Measurements from ENCODE around the gene OR4E1.

DNA sequence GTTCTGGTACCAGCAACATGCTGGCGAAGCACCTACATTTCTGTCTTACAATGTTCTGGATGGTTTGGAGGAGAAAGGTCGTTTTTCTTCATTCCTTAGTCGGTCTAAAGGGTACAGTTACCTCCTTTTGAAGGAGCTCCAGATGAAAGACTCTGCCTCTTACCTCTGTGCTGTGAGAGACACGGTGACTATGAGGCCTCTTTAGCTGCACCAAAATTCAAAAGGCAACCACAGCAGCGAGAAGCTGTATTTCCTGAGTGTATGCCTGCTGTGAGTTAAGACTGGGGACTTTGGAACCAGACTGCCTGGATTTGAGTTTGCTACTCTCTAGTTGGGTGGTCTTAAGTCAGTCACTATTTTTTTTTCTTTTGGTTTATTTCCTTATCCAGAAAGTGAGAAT, 30.2 kb downstream of the OR4E1 start:
- TF ChIP-seq, protein P1, sequence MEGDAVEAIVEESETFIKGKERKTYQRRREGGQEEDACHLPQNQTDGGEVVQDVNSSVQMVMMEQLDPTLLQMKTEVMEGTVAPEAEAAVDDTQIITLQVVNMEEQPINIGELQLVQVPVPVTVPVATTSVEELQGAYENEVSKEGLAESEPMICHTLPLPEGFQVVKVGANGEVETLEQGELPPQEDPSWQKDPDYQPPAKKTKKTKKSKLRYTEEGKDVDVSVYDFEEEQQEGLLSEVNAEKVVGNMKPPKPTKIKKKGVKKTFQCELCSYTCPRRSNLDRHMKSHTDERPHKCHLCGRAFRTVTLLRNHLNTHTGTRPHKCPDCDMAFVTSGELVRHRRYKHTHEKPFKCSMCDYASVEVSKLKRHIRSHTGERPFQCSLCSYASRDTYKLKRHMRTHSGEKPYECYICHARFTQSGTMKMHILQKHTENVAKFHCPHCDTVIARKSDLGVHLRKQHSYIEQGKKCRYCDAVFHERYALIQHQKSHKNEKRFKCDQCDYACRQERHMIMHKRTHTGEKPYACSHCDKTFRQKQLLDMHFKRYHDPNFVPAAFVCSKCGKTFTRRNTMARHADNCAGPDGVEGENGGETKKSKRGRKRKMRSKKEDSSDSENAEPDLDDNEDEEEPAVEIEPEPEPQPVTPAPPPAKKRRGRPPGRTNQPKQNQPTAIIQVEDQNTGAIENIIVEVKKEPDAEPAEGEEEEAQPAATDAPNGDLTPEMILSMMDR (IDR thresholded peaks at IDR 0.05): no peak
- TF ChIP-seq POLR2AphosphoS5 (IDR thresholded peaks at IDR 0.05) (no peak), POLR2A (IDR thresholded peaks at IDR 0.05) (no peak)
